Osteoblast (primary cell): ENCODE measurements around the gene ZNF12. TPM values are rescaled to one million over a fixed set of nuclear protein-coding genes. Genes with fewer than 3 reads are reported as not detected.
"Not testable (repeated sequence)": the region's sequence is repeated elsewhere in the genome, so short reads cannot be mapped to it uniquely, and the experiment has no call there.

Experiments
- DNase-seq: peaks from one replicate; pipeline ENCODE4 v3.0.0; 2011; ENCODE audit warnings: low spot score, mixed read lengths; ENCODE audit not compliant: insufficient read length; ENCODE audit errors: missing footprints
- H2AFZ ChIP-seq: 2 replicates; pipeline ENCODE4 v1.6.0; 2011; ENCODE audit warnings: mild to moderate bottlenecking, low read length
- H3K27ac ChIP-seq: 2 replicates; pipeline ENCODE4 v1.5.1; 2011; ENCODE audit warnings: mild to moderate bottlenecking, low read depth, low read length, moderate library complexity
- H3K27me3 ChIP-seq: 2 replicates; pipeline ENCODE4 v1.6.0; 2012; ENCODE audit warnings: mild to moderate bottlenecking, control low read depth, inconsistent platforms, low read length, moderate library complexity; ENCODE audit not compliant: insufficient read depth
- H3K36me3 ChIP-seq: 2 replicates; pipeline ENCODE4 v1.5.1; 2011; ENCODE audit warnings: mild to moderate bottlenecking, low read length, control low read depth, moderate library complexity; ENCODE audit not compliant: insufficient read depth
- H3K4me1 ChIP-seq: 2 replicates; pipeline ENCODE4 v1.5.1; 2011; ENCODE audit warnings: mild to moderate bottlenecking, low read length, control low read depth, moderate library complexity; ENCODE audit not compliant: insufficient read depth
- H3K4me2 ChIP-seq: 2 replicates; pipeline ENCODE4 v1.6.0; 2011; ENCODE audit warnings: mild to moderate bottlenecking, low read length; ENCODE audit not compliant: insufficient read depth
- H3K4me3 ChIP-seq: fragments of 200-600 bp; sonication (generic); 3 replicates; pipeline ENCODE4 v1.5.1; 2012; ENCODE audit warnings: mild to moderate bottlenecking, low read length, inconsistent platforms; ENCODE audit not compliant: insufficient read depth
- H3K79me2 ChIP-seq: 2 replicates; pipeline ENCODE4 v1.6.0; 2012; ENCODE audit warnings: mild to moderate bottlenecking, low read length, control low read depth, inconsistent platforms; ENCODE audit not compliant: insufficient read depth
- H3K9me3 ChIP-seq: 2 replicates; pipeline ENCODE4 v1.5.1; 2011; ENCODE audit warnings: low read depth, low read length, control low read depth
- H4K20me1 ChIP-seq: 2 replicates; pipeline ENCODE4 v1.6.0; 2012; ENCODE audit warnings: mild to moderate bottlenecking, low read length, control low read depth; ENCODE audit not compliant: insufficient read depth
- total RNA-seq: library from RNA; depleted of rRNA; stranded (reverse); fragments of >200 nt; gene quantifications from 2 replicates; pipeline ENCODE4 v1.2.3, GENCODE V29; 2012
- TF ChIP-seq, protein P1 (sequence below): IDR thresholded peaks from 2 replicates; pipeline ENCODE4 v1.5.1; 2011; ENCODE audit warnings: mild to moderate bottlenecking, low read depth, low read length, moderate library complexity; ENCODE audit errors: extremely low read depth

Gene ZNF12
- total RNA-seq, result 20.9 and 22.8 TPM in 2 replicates

DNA sequence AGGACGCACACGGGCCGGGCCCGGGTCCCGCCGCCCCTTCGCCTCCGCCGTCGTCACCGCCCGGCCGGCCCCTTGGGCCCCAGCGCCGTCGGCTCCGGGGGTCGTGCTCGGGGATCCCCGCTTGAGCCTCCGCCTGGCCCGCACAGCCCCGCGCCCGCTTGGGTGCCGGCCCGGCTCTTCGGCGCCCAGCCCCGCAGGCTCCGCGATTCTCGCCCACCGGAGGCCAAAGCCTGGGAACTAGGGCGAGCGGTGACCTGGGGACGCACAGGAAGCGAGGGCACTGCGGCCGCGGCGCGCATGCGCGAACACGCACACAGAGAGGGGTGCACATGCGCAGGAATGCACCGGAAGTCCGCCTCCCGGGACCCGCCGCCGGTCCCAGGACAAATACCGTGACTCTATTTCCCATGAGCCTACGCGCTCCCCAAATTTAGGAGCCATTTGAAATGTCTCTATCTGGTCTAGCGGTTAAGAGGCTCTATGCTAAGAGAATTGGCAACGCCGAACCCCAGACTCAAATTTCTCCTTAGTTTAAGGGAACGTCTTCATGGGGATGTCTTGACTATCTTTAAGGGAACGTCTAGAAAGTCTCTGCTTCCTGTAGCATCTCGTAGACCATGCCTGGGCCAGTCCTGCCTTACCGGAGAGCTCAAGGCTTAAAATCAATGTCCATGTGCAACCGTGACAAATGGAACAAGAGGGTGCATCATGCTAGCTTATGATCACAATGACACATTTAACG lies at the start of gene ZNF12:
ZNF12 (minus strand) TSS at position 282 of the 742 bp plus-strand sequence. CDS start 1,774 bp downstream, outside the sequence.
- H3K4me3 ChIP-seq, result peak within 1 kb of the TSS; percentile 83
- H3K27ac ChIP-seq, result peak within 1 kb of the TSS; percentile 83
- TF ChIP-seq, protein P1, sequence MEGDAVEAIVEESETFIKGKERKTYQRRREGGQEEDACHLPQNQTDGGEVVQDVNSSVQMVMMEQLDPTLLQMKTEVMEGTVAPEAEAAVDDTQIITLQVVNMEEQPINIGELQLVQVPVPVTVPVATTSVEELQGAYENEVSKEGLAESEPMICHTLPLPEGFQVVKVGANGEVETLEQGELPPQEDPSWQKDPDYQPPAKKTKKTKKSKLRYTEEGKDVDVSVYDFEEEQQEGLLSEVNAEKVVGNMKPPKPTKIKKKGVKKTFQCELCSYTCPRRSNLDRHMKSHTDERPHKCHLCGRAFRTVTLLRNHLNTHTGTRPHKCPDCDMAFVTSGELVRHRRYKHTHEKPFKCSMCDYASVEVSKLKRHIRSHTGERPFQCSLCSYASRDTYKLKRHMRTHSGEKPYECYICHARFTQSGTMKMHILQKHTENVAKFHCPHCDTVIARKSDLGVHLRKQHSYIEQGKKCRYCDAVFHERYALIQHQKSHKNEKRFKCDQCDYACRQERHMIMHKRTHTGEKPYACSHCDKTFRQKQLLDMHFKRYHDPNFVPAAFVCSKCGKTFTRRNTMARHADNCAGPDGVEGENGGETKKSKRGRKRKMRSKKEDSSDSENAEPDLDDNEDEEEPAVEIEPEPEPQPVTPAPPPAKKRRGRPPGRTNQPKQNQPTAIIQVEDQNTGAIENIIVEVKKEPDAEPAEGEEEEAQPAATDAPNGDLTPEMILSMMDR, result no peak
- peak within 1 kb of the TSS; percentile 98 for H2AFZ ChIP-seq
- peaks cover 46% of the 10 kb centered on the region for H3K79me2 ChIP-seq
- peaks cover 4% of the 10 kb centered on the region for H3K4me1 ChIP-seq
- peaks cover 4% of the 10 kb centered on the region for H3K27me3 ChIP-seq
- peaks cover 25% of the 10 kb centered on the region for H3K36me3 ChIP-seq
- peak; percentile 99 for DNase-seq
- peaks cover 23% of the 10 kb centered on the region for H4K20me1 ChIP-seq
- peaks cover 11% of the 10 kb centered on the region for H3K9me3 ChIP-seq
- H3K4me2 ChIP-seq, result peak within 1 kb of the TSS; percentile 93

DNA sequence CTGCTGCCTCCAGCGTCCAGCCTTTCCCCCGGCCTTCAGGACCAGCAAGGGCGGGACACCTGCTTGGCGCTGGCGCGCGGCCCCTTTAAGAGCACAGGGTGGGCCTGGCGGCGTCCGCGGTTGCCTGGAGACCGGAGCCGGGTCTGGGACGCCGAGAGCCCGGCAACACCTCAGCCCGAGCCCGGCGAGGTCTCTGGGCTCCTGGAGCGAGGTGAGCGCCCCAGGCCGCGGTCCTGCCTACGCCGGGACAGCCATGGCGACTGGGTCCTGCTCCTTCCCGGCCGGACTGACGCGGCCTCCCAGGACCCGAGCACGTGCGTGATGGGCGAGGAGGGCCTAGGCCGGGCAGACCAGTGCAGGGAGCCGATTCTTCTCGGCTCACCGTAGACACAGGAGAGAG lies 47.2 kb upstream of the ZNF12 start, which contains the start of gene RSPH10B2:
RSPH10B2 (plus strand) TSS at position 140 of the 400 bp plus-strand sequence. CDS start 3,575 bp downstream, outside the sequence.
- H2AFZ ChIP-seq, H3K4me1 ChIP-seq, DNase-seq, H3K9me3 ChIP-seq, H3K27ac ChIP-seq, H3K4me3 ChIP-seq, H3K4me2 ChIP-seq, H3K36me3 ChIP-seq, H4K20me1 ChIP-seq, H3K27me3 ChIP-seq, H3K79me2 ChIP-seq: not testable (repeated sequence)

DNA sequence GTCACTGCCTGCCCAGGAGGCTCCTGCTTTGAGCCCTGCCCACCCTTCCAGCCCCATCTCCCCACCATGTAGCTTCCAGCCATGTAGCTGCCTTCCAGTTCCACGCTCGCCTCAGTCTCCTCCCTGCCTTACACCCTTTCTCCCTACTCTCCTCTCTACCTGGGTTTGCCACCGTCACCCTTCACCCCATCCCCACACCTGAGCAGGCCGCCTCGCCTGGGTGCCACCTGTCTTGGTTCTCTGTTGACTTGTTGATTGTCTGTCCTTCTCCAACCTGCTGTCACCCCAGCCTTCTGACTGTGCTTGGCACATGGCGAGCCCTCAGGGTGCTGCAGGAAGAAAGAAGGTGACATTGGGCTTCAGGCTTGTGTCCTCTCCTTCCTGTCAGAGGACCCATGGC lies 43.4 kb upstream of the ZNF12 start:
- not testable (repeated sequence) for H3K79me2 ChIP-seq, H3K4me2 ChIP-seq, H3K36me3 ChIP-seq, H3K27ac ChIP-seq, H3K4me1 ChIP-seq, H4K20me1 ChIP-seq, DNase-seq, H3K9me3 ChIP-seq, H2AFZ ChIP-seq, H3K4me3 ChIP-seq, H3K27me3 ChIP-seq

DNA sequence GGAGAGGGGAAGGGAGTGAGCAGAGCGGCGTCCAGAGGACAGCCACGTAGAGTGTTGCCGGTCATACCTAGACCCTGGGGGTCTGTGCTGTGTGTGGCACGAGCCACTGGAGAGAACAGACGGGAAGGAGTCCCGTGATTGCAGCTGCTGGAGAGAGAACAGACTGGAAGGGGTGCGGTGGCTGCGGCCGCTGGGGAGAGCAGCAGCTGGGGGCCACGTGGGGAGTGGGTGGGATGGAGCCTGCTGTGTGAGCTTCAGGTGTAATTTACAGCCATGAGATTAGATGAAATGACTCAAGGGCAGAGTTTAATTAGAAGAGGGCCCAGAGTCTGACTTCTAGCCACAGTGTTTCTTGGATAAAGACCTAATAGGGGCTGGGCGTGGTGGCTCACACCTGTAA lies 42.6 kb upstream of the ZNF12 start:
- H3K27ac ChIP-seq, DNase-seq, H3K36me3 ChIP-seq, H2AFZ ChIP-seq, H3K4me1 ChIP-seq, H3K4me2 ChIP-seq, H3K9me3 ChIP-seq, H3K4me3 ChIP-seq, H3K27me3 ChIP-seq, H3K79me2 ChIP-seq, H4K20me1 ChIP-seq: not testable (repeated sequence)

DNA sequence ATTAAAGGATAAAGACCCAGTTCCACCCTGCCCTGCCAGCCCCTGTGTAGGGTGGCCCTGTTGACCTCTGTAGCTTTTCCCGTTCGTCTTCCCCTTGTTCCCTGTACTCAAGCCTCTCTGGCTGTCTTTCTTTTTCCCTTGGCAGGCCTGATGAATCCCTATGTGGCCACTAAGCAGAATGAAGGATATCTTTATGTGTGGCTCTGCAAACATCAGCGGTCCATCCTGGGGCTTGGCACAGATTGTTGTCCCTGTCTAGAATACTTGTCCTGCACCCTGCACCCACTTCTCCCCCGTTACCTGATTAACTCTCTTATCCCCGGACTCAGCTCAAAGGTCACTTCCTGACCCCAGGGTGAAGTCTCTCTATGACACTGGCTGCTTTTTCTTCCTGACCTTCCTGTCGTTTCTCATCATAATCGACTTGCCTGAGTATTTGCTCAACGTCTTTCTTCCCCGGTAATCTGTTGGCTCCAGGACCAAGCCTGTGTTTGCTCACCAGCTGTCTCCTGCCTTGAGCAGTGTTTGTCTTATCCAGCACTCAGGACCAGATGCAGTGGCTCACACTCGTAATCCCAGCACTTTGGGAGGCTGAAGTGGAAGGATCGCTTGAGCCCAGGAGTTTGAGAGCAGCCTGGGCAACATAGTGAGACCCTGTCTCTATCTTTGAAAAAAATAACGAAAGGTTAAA lies 37.8 kb upstream of the ZNF12 start:
- DNase-seq, H3K4me3 ChIP-seq, H3K4me1 ChIP-seq, H3K4me2 ChIP-seq, H3K9me3 ChIP-seq, H3K27ac ChIP-seq, H3K27me3 ChIP-seq, H4K20me1 ChIP-seq, H3K79me2 ChIP-seq, H2AFZ ChIP-seq, H3K36me3 ChIP-seq: not testable (repeated sequence)

DNA sequence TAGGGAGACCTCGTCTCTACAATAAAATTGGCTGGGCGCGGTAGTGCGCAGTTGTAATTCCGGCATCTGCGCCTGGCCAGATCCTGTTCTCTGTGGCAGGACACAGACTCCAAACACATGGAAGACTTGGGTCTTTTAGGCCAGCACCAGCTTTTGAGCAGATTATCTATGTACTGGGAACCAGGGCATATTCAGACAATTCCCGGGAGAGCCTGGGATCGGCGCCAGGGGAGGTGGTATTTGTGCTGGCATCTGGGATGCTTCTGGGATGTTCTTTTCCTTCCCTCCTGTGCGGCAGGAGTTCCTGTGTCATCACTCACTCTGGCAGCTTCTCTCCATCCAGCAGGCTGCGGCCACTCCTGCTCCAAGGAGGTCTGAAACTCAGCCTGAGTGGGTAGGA lies 31.7 kb upstream of the ZNF12 start:
- H3K27ac ChIP-seq, H3K4me2 ChIP-seq, H4K20me1 ChIP-seq, H3K9me3 ChIP-seq, H3K79me2 ChIP-seq, H3K4me1 ChIP-seq, H3K27me3 ChIP-seq, DNase-seq, H3K4me3 ChIP-seq, H2AFZ ChIP-seq: not testable (repeated sequence)
- H3K36me3 ChIP-seq, result peaks cover 28% of the 10 kb centered on the region
